GM18867 (cell line): ENCODE measurements around the gene MYDGF.
"Not testable (repeated sequence)": the region's sequence is repeated elsewhere in the genome, so short reads cannot be mapped to it uniquely, and the experiment has no call there.

ENCODE experiments used
- ATAC-seq: cut with Tn5 transposase; IDR thresholded peaks from one replicate; pipeline ENCODE4 v1.9.1; 2021; ENCODE audit warnings: mild to moderate bottlenecking, moderate library complexity; ENCODE audit not compliant: unreplicated experiment

Gene MYDGF

GRCh38 chr19:4669723-4670480, at the start of gene MYDGF:
Gene MYDGF (minus strand): TSS chr19:4670342. CDS start chr19:4670334, 8 bp downstream.
- peak; percentile 89 for ATAC-seq

GRCh38 chr19:4719499-4719866, 49.3 kb upstream of the MYDGF start:
- no peak for ATAC-seq

- ATAC-seq, result no peak
These were observed 48.0 kb upstream of the MYDGF start for GRCh38 chr19:4717966-4718701.

GRCh38 chr19:4717191-4717965, 47.2 kb upstream of the MYDGF start:
- no peak for ATAC-seq

DNA sequence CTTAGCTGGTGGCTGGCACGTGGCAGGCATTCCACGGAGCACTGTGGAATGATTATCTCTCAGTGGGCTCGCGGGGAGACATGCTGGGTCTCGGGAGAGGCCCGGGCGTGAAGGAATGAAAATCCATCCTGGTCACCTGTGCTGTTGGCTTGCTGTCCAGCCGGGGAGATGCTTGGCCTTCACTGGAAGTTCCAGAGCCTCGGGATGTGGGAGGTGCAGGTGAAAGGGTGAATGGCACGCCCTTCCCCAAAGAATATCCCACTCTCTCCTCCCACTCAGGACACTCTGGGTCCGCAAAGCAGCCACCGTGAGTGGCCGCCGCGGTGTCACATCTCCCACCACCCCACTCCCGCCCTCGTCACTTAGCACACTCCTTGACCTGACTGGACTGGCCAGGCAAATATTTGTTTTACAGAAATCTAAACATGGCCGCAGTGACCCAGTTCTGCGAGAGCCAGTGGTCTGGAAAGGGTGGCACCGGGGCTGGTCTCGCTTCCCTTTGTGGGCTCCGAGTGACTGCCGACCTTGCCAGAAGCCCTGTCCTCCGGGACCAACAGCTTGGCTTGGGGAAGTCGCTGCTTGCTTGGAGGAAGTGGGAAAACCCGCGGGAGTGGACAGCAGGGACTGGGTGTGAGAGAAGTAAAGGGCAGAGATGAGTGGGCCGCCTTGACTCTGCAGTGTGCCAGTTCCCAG, 45.5 kb upstream of the MYDGF start:
- ATAC-seq, result no peak

GRCh38 chr19:4715178-4715528, 45.0 kb upstream of the MYDGF start:
- not testable (repeated sequence) for ATAC-seq

GRCh38 chr19:4714016-4714415, 43.9 kb upstream of the MYDGF start:
- no peak for ATAC-seq

GRCh38 chr19:4713384-4713951, 43.3 kb upstream of the MYDGF start:
- no peak for ATAC-seq

DNA sequence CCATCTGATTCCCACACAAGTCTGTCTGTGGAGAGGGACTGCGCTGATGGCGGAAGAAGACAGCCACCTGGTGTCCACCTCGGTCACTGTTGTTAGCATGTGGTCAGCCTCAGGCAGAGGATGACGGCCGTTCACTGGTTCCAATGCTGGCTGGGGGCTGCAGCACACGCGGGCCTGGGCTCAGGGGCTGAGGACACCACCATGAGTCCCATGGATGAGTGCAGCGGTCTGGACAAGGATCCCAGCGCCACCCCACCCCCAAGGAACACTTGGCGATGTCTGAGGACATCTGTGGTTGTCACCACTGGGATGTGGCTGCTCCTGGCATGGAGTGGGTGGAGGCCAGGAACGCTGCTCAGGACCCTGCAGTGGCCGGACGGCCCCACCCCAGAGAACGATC, 42.6 kb upstream of the MYDGF start:
- ATAC-seq, result no peak

- no peak for ATAC-seq
These were observed 41.1 kb upstream of the MYDGF start for GRCh38 chr19:4711211-4711610.

DNA sequence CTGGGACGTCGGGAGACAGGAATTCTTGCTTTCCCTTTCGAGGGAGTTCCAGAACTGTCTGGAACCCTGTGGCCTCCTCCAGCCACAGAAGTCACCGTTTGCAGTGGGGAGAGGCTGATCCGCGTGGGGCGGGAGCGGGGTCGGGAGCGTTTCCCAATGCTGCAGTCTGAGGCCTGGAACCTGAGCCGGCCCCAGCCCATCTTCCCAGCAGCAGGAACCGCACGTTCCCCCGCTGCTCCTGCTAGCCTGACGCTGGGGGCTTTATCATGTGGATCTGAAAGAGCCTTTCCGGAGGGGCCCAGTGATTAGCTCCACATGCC, 40.1 kb upstream of the MYDGF start:
- no peak for ATAC-seq

GRCh38 chr19:4709440-4710280, 39.5 kb upstream of the MYDGF start:
- ATAC-seq, result no peak

DNA sequence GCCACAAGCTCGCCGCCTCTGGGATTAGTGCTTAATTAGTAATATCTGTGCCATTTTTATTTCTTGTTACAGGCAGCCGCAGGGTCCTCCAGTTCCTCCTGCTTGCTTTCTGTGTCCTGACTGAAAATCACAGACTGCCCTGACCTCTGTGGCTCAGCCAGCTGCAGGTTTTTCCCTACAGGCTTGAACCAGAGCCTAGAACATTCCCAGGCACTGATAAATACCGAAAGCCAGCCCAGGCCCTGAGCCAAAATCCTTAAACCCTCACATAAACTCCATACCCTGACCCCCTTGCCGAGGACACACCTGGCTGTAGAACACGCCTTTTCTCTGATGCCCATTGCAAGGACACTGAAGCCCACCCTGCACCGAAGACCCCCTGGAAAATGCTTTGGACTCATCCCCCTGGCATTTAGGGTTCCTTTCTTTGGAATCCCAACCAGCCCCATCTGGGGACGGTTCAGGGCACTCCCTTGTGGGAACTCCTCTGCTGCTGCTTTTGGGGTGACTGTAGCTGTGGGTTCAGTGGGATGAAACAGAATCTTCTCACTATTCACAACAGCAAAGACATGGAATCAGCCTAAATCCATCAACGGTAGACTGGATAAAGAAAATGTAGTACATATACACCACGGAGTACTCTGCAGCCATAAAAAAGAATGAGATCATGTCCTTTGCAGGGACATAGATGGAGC, 38.0 kb upstream of the MYDGF start:
- no peak for ATAC-seq

DNA sequence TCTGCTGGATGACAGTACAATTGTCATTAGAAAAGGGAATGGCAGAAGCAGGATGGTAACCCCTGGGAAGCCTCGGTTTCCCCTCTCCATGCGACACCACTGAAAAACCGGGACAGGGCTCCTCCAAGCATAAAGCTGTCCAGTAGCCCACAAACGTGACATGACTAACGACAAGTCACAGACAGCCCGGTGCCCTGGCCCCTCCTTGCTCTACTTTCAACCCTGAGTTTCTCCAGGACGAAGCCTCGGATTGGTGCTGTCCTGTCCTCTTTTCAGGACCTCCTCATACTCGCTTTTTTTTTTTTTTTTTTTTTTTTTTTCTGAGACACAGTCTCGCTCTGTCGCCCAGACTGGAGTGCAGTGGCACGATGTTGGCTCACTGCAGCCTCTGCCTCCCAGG, 37.2 kb upstream of the MYDGF start:
- ATAC-seq, result no peak

DNA sequence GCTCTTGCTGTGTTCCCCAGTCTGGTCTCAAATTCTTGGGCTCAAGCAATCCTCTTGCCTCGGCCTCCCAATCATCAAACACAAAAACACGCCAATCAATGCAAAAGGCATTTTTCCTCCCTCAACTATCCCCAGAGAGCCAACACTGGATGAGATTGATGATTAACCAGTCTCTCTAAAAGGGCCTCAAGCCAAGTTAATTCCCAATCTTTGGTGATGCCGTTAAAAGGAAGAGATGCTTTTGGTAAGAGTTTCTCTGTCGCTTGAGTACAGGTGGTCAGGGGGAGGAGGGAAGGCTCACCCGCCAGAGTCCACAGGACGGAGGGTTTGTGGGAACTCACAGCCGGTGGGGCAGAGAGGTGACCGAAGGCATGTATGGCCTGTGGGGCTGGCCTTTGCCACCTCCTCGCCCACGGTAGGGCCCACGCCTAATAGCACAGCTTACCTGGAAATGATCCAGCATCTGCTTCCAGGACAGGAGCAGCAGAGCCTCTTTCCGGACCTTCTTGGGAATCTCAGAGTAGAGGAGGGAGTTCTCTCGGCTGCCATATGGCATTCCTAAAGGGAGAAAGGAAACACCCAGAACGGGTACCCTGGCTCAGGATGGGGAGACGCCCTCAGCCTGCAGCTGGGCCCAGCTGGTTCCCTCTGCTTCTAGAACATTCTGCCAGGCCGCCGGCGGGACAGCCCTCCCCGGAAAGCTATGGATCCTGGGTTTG, 35.4 kb upstream of the MYDGF start:
- ATAC-seq, result no peak

DNA sequence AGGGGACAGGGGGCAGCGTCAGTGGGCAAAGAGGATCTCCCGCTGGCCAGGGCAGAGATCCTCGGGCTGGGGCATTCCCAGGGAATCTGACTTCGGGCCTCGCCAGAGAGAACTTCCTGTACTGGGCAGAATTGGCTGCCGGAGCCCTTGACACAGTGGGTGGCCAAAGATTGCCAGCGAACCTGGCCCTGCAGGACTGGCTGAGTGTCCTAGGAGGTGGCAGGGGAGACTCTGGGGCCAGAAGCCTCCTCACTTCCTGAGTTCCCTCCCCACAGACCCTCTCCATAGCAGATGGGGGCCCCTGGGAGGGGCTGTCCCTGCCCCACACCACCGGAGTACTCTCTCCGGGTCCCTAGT, 34.2 kb upstream of the MYDGF start:
- no peak for ATAC-seq

- ATAC-seq, result no peak
These were observed 33.7 kb upstream of the MYDGF start for GRCh38 chr19:4703671-4704316.

DNA sequence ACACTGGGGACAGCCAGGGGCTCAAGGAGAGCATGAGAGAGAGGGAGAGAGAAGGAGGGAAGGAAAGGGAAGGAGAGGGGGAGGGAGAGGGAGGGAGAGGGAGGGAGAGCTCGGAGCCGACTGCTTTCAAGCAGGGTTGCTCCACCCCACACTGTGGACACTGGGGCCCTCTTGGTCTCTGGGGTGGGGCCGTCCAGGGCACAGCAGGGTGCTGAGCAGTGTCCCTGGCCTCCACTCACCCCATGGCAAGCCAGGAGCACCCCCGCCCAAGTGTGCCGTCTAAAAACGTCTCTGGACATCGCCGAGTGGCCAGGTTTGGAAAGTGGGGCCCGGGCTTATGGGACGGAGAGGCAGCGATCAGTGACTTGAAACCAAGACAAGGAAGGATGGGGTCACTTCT, 32.6 kb upstream of the MYDGF start:
- ATAC-seq, result no peak

GRCh38 chr19:4701557-4701956, 31.4 kb upstream of the MYDGF start:
- ATAC-seq, result no peak
